K562 (cell line): Measurements from ENCODE around the gene SHBG. TPM values are rescaled to one million over a fixed set of nuclear protein-coding genes. Genes with fewer than 3 reads are reported as not detected.

ENCODE experiments used
- CBX3 ChIP-seq, 2 experiments: IDR thresholded peaks; 1 replicate in 1 of 2; 2 replicates in 1 of 2; pipeline ENCODE4 v1.6.1; 2012; ENCODE audit warnings: inconsistent platforms in 2 of 2, low read length in 2 of 2, borderline replicate concordance in 1 of 2, control low read depth in 1 of 2
- ESRRA ChIP-seq: fragments of 450-650 bp; IDR thresholded peaks from 2 replicates; pipeline ENCODE4 v1.6.1; 2014; ENCODE audit warnings: low read depth, mild to moderate bottlenecking, moderate library complexity, borderline replicate concordance
- HDAC1 ChIP-seq, 2 experiments: fragments of 450-650 bp; IDR thresholded peaks; 2 replicates each; pipeline ENCODE4 v1.6.1; 2016 to 2017; ENCODE audit warnings: inconsistent platforms in 1 of 2, mild to moderate bottlenecking in 1 of 2, moderate library complexity in 1 of 2
- KDM1A ChIP-seq, 2 experiments: fragments of 450-650 bp; IDR thresholded peaks; 2 replicates each; pipeline ENCODE4 v1.6.1; 2016; ENCODE audit warnings: mild to moderate bottlenecking in 2 of 2
- KDM2B ChIP-seq: fragments of 250-450 bp; sonication (Bioruptor Pico); IDR thresholded peaks from 2 replicates; pipeline ENCODE4 v1.8.0; 2021; ENCODE audit warnings: mild to moderate bottlenecking, moderate library complexity
- MAFK ChIP-seq: IDR thresholded peaks from 2 replicates; pipeline ENCODE4 v1.6.1; 2011; ENCODE audit warnings: low read length, improper control_type of control experiment
- MBD1 ChIP-seq: fragments of 250-450 bp; sonication (Bioruptor Pico); IDR thresholded peaks from 2 replicates; pipeline ENCODE4 v1.8.0; 2022; ENCODE audit warnings: inconsistent platforms
- MYNN ChIP-seq, 2 experiments: sonication (generic); formaldehyde crosslinking in 1 of 2; IDR thresholded peaks; 2 replicates each; pipeline versions ENCODE4 v1.5.0 to v1.6.1; 2016 to 2020; ENCODE audit warnings: antibody characterized with exemption in 1 of 2, missing genetic modification reagents in 1 of 2
- THAP7 ChIP-seq: fragments of 250-450 bp; sonication (Bioruptor Pico); IDR thresholded peaks from 2 replicates; pipeline ENCODE4 v1.5.0; 2021
- ZNF511 ChIP-seq: sonication (generic); formaldehyde crosslinking; IDR thresholded peaks from 2 replicates; pipeline ENCODE4 v1.8.0; 2022; ENCODE audit warnings: mild to moderate bottlenecking, missing genetic modification reagents
- polyA plus RNA-seq, 8 experiments: library from polyadenylated mRNA; depleted of rRNA in 4 of 8; stranded (reverse) in 5 of 8; unstranded in 3 of 8; fragments of >200 nt; fragmentation: Nextera tagmentation in 2 of 8; fragmentation: Illumina TruSeq in 1 of 8; extraction: Ambion mirVana in 2 of 8; extraction: Trizol in 1 of 8; gene quantifications; 2 replicates each; pipeline versions ENCODE4 v1.2.1 to v1.2.3, GENCODE V29; 2011 to 2014; ENCODE audit warnings: inconsistent platforms in 1 of 8, missing spikeins in 1 of 8
- total RNA-seq, 7 experiments: library from RNA; depleted of rRNA in 6 of 7; stranded (reverse); fragments of >200 nt in 6 of 7; fragmentation: Illumina TruSeq in 2 of 7; extraction: Trizol in 2 of 7; gene quantifications; 2 replicates each; pipeline versions ENCODE4 v1.2.1 to v1.2.3, GENCODE V29; 2011 to 2021; ENCODE audit warnings: low replicate concordance in 1 of 7
- TF ChIP-seq, protein P1 (sequence below), 2 experiments: fragments of 450-650 bp; IDR thresholded peaks; 2 replicates each; pipeline ENCODE4 v1.6.1; 2016; ENCODE audit warnings: mild to moderate bottlenecking in 2 of 2, borderline replicate concordance in 1 of 2, low read depth in 1 of 2, moderate library complexity in 1 of 2

Gene SHBG
- total and polyA plus RNA-seq, 9 of the 15 experiments (the other 6 are each of a cell fraction or from before 2014, with no cell fraction given): not detected

DNA sequence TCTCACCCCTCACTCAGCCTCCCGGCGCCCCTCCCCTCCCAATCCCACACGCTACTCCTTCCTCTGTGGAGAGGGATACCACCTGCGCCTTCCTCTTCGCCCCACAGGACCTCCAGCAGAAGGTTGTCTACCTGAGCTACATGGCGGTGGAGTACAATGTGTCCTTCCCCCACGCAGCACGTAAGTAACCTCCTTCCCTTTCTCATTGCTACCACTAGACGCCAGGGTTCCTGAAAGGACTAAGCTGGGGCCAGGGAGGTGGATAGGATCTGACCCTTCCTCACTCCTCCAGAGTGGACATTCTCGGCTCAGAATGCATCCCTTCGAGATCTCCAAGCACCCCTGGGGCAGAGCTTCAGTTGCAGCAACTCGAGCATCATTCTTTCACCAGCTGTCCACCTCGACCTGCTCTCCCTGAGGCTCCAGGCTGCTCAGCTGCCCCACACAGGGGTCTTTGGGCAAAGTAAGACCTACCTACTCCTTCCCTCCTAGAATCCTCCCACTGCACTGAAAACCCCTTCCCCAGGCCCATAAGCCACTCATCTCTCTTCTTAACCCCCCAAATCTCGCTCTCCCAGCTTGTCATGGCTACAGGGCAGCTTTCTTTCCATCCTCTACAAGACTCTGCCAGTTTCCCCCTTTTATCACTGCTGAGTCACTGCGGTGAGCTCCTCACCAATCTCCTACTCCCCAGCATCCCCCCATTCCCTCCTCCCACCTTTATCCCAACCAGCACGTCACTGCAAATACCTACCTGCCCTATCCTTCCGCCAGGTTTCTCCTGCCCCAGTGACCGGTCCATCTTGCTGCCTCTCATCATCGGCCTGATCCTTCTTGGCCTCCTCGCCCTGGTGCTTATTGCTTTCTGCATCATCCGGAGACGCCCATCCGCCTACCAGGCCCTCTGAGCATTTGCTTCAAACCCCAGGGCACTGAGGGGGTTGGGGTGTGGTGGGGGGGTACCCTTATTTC is 49.0 kb upstream of the SHBG start (continued):
- TF ChIP-seq MBD1 (CRISPR knock-in tag) (no peak), ESRRA (peak; percentile 25; the same call in 1 of the 2 replicates), KDM2B (CRISPR knock-in tag) (no peak), KDM1A (IDR thresholded peaks at IDR 0.05) (peak; percentile 29 to 74; a peak in 3 of 4 replicates), CBX3 (IDR thresholded peaks at IDR 0.05; ENCODE audit: borderline replicate concordance in 1 of 2, low read length in 2 of 2) (no peak), THAP7 (no peak), HDAC1 (IDR thresholded peaks at IDR 0.05) (peak in 1 of 2 experiments; percentile 35; a peak in 1 of 4 replicates), MAFK (peak; percentile 62; the same call in 1 of the 2 replicates), ZNF511 (CRISPR knock-in tag) (peak; percentile 22; the same call in 1 of the 2 replicates), MYNN (IDR thresholded peaks at IDR 0.05) (0 out of 2 replicates have a peak, but pooled peaks have one; percentile 39), MYNN (CRISPR knock-in tag; IDR thresholded peaks at IDR 0.05) (no peak)
- TF ChIP-seq, protein P1, sequence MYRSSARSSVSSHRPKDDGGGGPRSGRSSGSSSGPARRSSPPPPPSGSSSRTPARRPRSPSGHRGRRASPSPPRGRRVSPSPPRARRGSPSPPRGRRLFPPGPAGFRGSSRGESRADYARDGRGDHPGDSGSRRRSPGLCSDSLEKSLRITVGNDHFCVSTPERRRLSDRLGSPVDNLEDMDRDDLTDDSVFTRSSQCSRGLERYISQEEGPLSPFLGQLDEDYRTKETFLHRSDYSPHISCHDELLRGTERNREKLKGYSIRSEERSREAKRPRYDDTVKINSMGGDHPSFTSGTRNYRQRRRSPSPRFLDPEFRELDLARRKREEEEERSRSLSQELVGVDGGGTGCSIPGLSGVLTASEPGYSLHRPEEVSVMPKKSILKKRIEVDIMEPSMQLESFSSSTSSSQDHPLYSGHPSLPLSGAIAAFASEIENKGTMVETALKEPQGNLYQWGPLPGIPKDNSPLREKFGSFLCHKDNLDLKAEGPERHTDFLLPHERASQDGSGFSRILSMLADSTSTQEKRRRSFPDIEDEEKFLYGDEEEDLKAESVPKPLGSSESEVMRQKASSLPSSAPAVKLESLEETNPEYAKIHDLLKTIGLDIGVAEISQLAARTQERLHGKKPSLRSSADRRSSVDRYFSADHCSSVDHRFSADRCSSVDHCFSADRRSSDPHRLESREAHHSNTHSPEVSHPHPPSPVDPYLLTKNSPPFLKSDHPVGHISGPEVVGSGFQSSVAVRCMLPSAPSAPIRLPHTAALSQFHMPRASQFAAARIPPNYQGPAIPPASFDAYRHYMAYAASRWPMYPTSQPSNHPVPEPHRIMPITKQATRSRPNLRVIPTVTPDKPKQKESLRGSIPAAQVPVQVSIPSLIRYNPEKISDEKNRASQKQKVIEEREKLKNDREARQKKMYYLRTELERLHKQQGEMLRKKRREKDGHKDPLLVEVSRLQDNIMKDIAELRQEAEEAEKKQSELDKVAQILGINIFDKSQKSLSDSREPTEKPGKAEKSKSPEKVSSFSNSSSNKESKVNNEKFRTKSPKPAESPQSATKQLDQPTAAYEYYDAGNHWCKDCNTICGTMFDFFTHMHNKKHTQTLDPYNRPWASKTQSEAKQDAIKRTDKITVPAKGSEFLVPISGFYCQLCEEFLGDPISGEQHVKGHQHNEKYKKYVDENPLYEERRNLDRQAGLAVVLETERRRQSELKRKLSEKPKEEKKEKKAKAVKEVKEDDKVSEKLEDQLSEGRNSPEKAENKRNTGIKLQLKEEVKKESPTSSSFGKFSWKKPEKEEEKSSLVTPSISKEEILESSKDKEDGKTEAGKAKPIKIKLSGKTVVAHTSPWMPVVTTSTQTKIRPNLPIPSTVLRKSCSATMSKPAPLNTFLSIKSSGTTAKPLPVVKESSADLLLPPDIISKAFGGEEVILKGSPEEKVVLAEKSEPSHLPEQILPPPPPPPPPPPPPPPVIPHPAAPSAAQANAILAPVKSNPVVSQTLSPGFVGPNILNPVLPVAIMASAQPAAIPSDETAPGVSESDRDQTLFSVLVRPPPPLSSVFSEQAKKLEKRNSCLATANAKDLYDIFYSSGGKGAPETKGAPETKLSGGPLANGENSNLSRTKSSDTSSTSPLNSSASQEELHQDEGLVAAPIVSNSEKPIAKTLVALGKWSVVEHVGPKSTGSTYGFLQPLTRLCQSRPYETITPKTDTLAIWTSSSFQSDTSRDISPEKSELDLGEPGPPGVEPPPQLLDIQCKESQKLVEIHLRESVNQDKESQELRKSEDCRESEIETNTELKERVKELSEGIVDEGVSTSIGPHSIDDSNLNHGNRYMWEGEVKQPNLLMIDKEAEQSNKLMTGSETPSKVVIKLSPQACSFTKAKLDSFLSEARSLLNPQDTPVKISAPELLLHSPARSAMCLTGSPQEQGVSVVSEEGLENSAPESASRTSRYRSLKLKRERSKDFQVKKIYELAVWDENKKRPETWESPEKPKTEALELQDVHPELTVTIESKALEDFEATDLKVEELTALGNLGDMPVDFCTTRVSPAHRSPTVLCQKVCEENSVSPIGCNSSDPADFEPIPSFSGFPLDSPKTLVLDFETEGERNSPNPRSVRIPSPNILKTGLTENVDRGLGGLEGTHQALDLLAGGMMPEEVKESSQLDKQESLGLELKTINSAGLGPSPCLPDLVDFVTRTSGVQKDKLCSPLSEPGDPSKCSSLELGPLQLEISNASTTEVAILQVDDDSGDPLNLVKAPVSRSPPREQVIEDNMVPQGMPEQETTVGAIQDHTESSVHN (IDR thresholded peaks at IDR 0.05; ENCODE audit: borderline replicate concordance in 1 of 2, low read depth in 1 of 2): no peak
